Neural cell (in vitro differentiated cells): ENCODE measurements around the gene CD163L1. TPM values are rescaled to one million over a fixed set of nuclear protein-coding genes. Genes with fewer than 3 reads are reported as not detected.

Source experiments
- H2AFZ ChIP-seq: fragments of 200-600, 300-800 bp; sonication (generic), shearing (Covaris generic); 2 replicates; pipeline ENCODE4 v1.6.0; 2014; ENCODE audit warnings: low read depth, mild to moderate bottlenecking, antibody characterized with exemption, low read length, moderate library complexity
- H3F3A ChIP-seq: fragments of 200-600 bp; shearing (Covaris generic); 2 replicates; pipeline ENCODE4 v1.6.1; 2016; ENCODE audit warnings: mild to moderate bottlenecking, moderate library complexity, mixed read lengths, antibody characterized with exemption, low read length; ENCODE audit not compliant: insufficient read depth, poor library complexity, severe bottlenecking
- H3K27ac ChIP-seq: fragments of 200-600, 300-800 bp; sonication (generic), shearing (Covaris generic); 2 replicates; pipeline ENCODE4 v1.5.1; 2014; ENCODE audit warnings: mild to moderate bottlenecking, low read length, moderate library complexity
- H3K27me3 ChIP-seq: fragments of 300-800, 200-600 bp; sonication (generic), shearing (Covaris generic); 2 replicates; pipeline ENCODE4 v1.6.0; 2014; ENCODE audit warnings: mild to moderate bottlenecking, low read depth, low read length, moderate library complexity; ENCODE audit not compliant: insufficient read depth
- H3K36me3 ChIP-seq: fragments of 300-800, 200-600 bp; sonication (generic), shearing (Covaris generic); 2 replicates; pipeline ENCODE4 v1.5.1; 2014; ENCODE audit warnings: mild to moderate bottlenecking, antibody characterized with exemption, low read length, moderate library complexity; ENCODE audit not compliant: insufficient read depth
- H3K4me2 ChIP-seq: fragments of 300-800, 200-600 bp; sonication (generic), shearing (Covaris generic); 2 replicates; pipeline ENCODE4 v1.6.0; 2014; ENCODE audit warnings: mild to moderate bottlenecking, low read length
- H3K4me3 ChIP-seq: fragments of 300-800, 200-600 bp; sonication (generic), shearing (Covaris generic); 2 replicates; pipeline ENCODE4 v1.5.1; 2014; ENCODE audit warnings: mild to moderate bottlenecking, low read length, moderate library complexity
- H3K79me2 ChIP-seq: fragments of 200-600 bp; shearing (Covaris generic); replicated peaks from 2 replicates; pipeline ENCODE4 v1.6.0; 2014; ENCODE audit warnings: mild to moderate bottlenecking, low read length, moderate library complexity; ENCODE audit not compliant: insufficient read depth
- H3K9ac ChIP-seq: fragments of 300-800, 200-600 bp; sonication (generic), shearing (Covaris generic); 2 replicates; pipeline ENCODE4 v1.6.1; 2016; ENCODE audit warnings: mild to moderate bottlenecking, low read length, mixed read lengths
- H3K9me2 ChIP-seq: fragments of 200-600 bp; shearing (Covaris generic); 2 replicates; pipeline ENCODE4 v1.6.1; 2016; ENCODE audit warnings: mild to moderate bottlenecking, low read length, mixed read lengths; ENCODE audit not compliant: insufficient read depth
- H3K9me3 ChIP-seq: fragments of 200-600, 300-800 bp; sonication (generic), shearing (Covaris generic); 2 replicates; pipeline ENCODE4 v1.6.1; 2016; ENCODE audit warnings: mild to moderate bottlenecking, mixed run types, low read length, moderate library complexity, mixed read lengths
- H4K20me1 ChIP-seq: fragments of 200-600 bp; shearing (Covaris generic); 2 replicates; pipeline ENCODE4 v1.6.1; 2016; ENCODE audit warnings: mild to moderate bottlenecking, mixed run types; ENCODE audit not compliant: insufficient read depth
- EP300 ChIP-seq: fragments of 450-650 bp; conservative IDR thresholded peaks from 2 replicates; pipeline ENCODE4 v1.6.1; 2014; ENCODE audit warnings: antibody characterized with exemption, mild to moderate bottlenecking, moderate library complexity; ENCODE audit not compliant: poor library complexity, severe bottlenecking
- EZH2 ChIP-seq: fragments of 200-600, 300-800 bp; shearing (Covaris generic), sonication (generic); IDR thresholded peaks from 2 replicates; pipeline ENCODE4 v1.6.1; 2014; ENCODE audit warnings: antibody characterized with exemption, low read length, borderline replicate concordance, mild to moderate bottlenecking; ENCODE audit not compliant: insufficient read depth, poor library complexity, severe bottlenecking
- MXI1 ChIP-seq: fragments of 450-650 bp; conservative IDR thresholded peaks from 2 replicates; pipeline ENCODE4 v1.6.1; 2014; ENCODE audit warnings: antibody characterized with exemption, mild to moderate bottlenecking; ENCODE audit not compliant: poor library complexity, severe bottlenecking
- POLR2AphosphoS5 ChIP-seq: IDR thresholded peaks from 2 replicates; pipeline ENCODE4 v1.6.1; 2012
- RAD21 ChIP-seq: fragments of 450-650 bp; conservative IDR thresholded peaks from 2 replicates; pipeline ENCODE4 v1.6.1; 2014; ENCODE audit warnings: antibody characterized with exemption, mild to moderate bottlenecking, moderate library complexity
- REST ChIP-seq: IDR thresholded peaks from 2 replicates; pipeline ENCODE4 v1.6.1; 2012; ENCODE audit warnings: borderline replicate concordance
- SMC3 ChIP-seq: fragments of 450-650 bp; conservative IDR thresholded peaks from 2 replicates; pipeline ENCODE4 v1.6.1; 2014; ENCODE audit warnings: antibody characterized with exemption, mild to moderate bottlenecking, moderate library complexity; ENCODE audit not compliant: poor library complexity
- TAF1 ChIP-seq: IDR thresholded peaks from 2 replicates; pipeline ENCODE4 v1.6.1; 2012; ENCODE audit warnings: low read depth
- polyA plus RNA-seq: library from polyadenylated mRNA; depleted of rRNA; stranded (reverse); fragments of >200 nt; gene quantifications from 2 replicates; pipeline ENCODE4 v1.2.3, GENCODE V29; 2014
- TF ChIP-seq, protein P1 (sequence below): fragments of 450-650 bp; IDR thresholded peaks from 2 replicates; pipeline ENCODE4 v1.5.1; 2014; ENCODE audit warnings: antibody characterized with exemption, mild to moderate bottlenecking, moderate library complexity; ENCODE audit not compliant: poor library complexity, severe bottlenecking

Gene CD163L1
- polyA plus RNA-seq, 1 donor from 2014 or later: 0.62 TPM

DNA sequence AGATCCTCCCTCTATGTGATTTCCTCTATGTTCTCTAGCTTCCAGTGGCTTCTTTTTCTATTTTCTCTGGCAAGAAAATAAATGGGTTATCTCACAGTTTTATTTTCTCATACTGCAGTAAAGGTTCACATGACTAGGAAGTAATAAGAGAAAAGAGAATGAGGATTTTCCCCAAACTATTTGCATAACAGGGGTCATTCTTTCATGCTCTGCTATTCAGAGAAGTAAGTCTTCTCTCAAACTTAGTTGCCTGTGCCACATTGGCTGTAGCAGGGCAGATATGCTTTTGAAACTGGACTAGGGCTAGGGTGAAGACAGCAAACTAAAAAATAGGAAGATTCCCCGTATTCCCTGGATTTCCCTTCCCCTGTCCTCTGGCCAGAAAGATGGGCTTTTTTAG, 82.7 kb downstream of the CD163L1 start:
- H3K9ac ChIP-seq: no peak overlapping the region
- no peaks in the 10 kb centered on the region for H3K9me3 ChIP-seq
- H3F3A ChIP-seq: no peaks in the 10 kb centered on the region
- no peak overlapping the region for H2AFZ ChIP-seq
- no peaks in the 10 kb centered on the region for H3K79me2 ChIP-seq
- TF ChIP-seq REST (no peak), MXI1 (no peak), RAD21 (no peak), EP300 (no peak), POLR2AphosphoS5 (no peak)
- no peaks in the 10 kb centered on the region for H4K20me1 ChIP-seq
- no peaks in the 10 kb centered on the region for H3K9me2 ChIP-seq
- no peak overlapping the region for H3K4me3 ChIP-seq
- H3K27me3 ChIP-seq: no peaks in the 10 kb centered on the region
- no peak overlapping the region for H3K4me2 ChIP-seq
- H3K27ac ChIP-seq: no peak overlapping the region
- H3K36me3 ChIP-seq: no peaks in the 10 kb centered on the region

DNA sequence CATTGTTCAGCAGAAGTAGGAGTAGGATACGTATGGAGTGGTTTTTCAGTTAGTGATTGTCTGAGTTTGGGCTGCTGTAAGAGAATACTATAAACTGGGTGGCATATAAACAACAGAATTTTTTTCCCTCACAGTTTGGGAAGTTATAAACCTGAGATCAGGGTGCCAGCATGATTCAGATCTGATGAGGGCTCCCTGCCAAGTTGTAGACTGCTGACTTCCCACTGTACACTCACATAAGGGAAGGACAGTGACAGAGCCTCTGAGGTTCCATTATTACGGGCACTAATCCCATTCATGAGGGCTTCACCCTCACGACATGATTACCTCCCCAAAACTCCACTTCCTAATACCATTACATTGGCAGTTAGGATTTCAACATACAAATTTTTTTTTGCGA, 89.4 kb downstream of the CD163L1 start:
- Histone ChIP-seq H3K4me3 (no peak overlapping the region), H3K27me3 (no peaks in the 10 kb centered on the region), H3K9ac (no peak overlapping the region), H3K9me2 (no peaks in the 10 kb centered on the region), H2AFZ (no peak overlapping the region), H3K4me2 (no peak overlapping the region), H3F3A (no peaks in the 10 kb centered on the region), H4K20me1 (no peaks in the 10 kb centered on the region), H3K79me2 (no peaks in the 10 kb centered on the region), H3K36me3 (no peaks in the 10 kb centered on the region), H3K9me3 (no peaks in the 10 kb centered on the region), H3K27ac (no peak overlapping the region)
- no peak for TF ChIP-seq SMC3
- no peak for TF ChIP-seq TAF1
- no peak for TF ChIP-seq EP300
- no peak for TF ChIP-seq REST
- TF ChIP-seq EZH2: no peak
- no peak for TF ChIP-seq POLR2AphosphoS5
- TF ChIP-seq, protein P1, sequence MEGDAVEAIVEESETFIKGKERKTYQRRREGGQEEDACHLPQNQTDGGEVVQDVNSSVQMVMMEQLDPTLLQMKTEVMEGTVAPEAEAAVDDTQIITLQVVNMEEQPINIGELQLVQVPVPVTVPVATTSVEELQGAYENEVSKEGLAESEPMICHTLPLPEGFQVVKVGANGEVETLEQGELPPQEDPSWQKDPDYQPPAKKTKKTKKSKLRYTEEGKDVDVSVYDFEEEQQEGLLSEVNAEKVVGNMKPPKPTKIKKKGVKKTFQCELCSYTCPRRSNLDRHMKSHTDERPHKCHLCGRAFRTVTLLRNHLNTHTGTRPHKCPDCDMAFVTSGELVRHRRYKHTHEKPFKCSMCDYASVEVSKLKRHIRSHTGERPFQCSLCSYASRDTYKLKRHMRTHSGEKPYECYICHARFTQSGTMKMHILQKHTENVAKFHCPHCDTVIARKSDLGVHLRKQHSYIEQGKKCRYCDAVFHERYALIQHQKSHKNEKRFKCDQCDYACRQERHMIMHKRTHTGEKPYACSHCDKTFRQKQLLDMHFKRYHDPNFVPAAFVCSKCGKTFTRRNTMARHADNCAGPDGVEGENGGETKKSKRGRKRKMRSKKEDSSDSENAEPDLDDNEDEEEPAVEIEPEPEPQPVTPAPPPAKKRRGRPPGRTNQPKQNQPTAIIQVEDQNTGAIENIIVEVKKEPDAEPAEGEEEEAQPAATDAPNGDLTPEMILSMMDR: no peak
- no peak for TF ChIP-seq MXI1
- TF ChIP-seq RAD21: no peak
